HCT116 (cell line): ENCODE measurements around the gene RPL12. TPM values are rescaled to one million over a fixed set of nuclear protein-coding genes. Genes with fewer than 3 reads are reported as not detected.

Experiments used
- ATAC-seq: fragments of 200-7000 bp; cut with Tn5 transposase; 2 replicates; pipeline ENCODE4 v1.9.1; 2020; ENCODE audit warnings: mild to moderate bottlenecking, moderate library complexity
- BruUV-seq: library from RNA; stranded (reverse); fragments of 400-500 nt; replicated peaks from 2 replicates; lab custom pipeline; 2021; lab: Mats Ljungman, UMichigan
- CTCF ChIA-PET: fragments of 300-600 bp; sonication (Branson Sonifier 250); formaldehyde crosslinking; loops from one replicate; lab custom pipeline; 2021; ENCODE audit warnings: antibody characterized with exemption; lab: Charles Lee
- POLR2A ChIA-PET: fragments of 300-600, 350-600 bp; sonication (Branson Sonifier 250); formaldehyde crosslinking; loops from one replicate; lab custom pipeline; 2021; ENCODE audit warnings: antibody characterized with exemption; lab: Charles Lee
- RAD21 ChIA-PET, 2 experiments: fragments of 300-600 bp; sonication (Branson Sonifier 250); formaldehyde crosslinking; loops; one replicate each; lab custom pipeline; 2023; ENCODE audit warnings: low total read pairs in 2 of 2; ENCODE audit not compliant: uncharacterized antibody in 2 of 2, unreplicated experiment in 2 of 2, low non-redundant PET in 1 of 2; lab: Charles Lee
- DNase-seq: peaks from one replicate; pipeline ENCODE4 v3.0.0-alpha.2; 2010; ENCODE audit warnings: low read depth, low spot score
- H2AFZ ChIP-seq: fragments of 200-600 bp; shearing (Covaris generic), sonication (generic); 2 replicates; pipeline ENCODE4 v1.6.1; 2017; ENCODE audit warnings: low read depth, mixed run types, mixed read lengths, antibody characterized with exemption, low read length; ENCODE audit not compliant: poor library complexity, severe bottlenecking
- H3K27ac ChIP-seq: 2 replicates; pipeline ENCODE4 v1.5.1; 2012; ENCODE audit warnings: low read depth, low read length
- H3K27me3 ChIP-seq: fragments of 200-600 bp; sonication (generic); 2 replicates; pipeline ENCODE4 v1.6.1; 2016; ENCODE audit warnings: mixed run types, low read length, mixed read lengths; ENCODE audit not compliant: insufficient read depth
- H3K36me3 ChIP-seq, 2 experiments: fragments of 200-500 bp in 1 of 2; fragments of 200-600 bp in 1 of 2; sonication (Bioruptor generic) in 1 of 2; sonication (generic) in 1 of 2; 2 replicates each; pipeline versions ENCODE4 v1.5.1 to v1.6.1; 2014 to 2016; ENCODE audit warnings: low read length in 2 of 2, inconsistent platforms in 1 of 2, mixed read lengths in 1 of 2, mixed run types in 1 of 2; ENCODE audit not compliant: insufficient read depth in 2 of 2, control insufficient read depth in 1 of 2
- H3K4me1 ChIP-seq, 2 experiments: fragments of 200-600 bp in 1 of 2; sonication (generic) in 1 of 2; 2 replicates each; pipeline versions ENCODE4 v1.5.1 to v1.6.1; 2012 to 2017; ENCODE audit warnings: low read length in 2 of 2, inconsistent platforms in 1 of 2, mild to moderate bottlenecking in 1 of 2, mixed read lengths in 1 of 2, mixed run types in 1 of 2, moderate library complexity in 1 of 2; ENCODE audit not compliant: insufficient read depth in 2 of 2, control insufficient read depth in 1 of 2
- H3K4me2 ChIP-seq: fragments of 200-600 bp; sonication (generic); 2 replicates; pipeline ENCODE4 v1.6.1; 2017; ENCODE audit warnings: mixed run types, low read length, mixed read lengths
- H3K4me3 ChIP-seq, 2 experiments: fragments of 200-600 bp in 1 of 2; sonication (generic) in 1 of 2; replicated peaks in 1 of 2; 2 replicates each; pipeline ENCODE4 v1.5.1; 2011 to 2016; ENCODE audit warnings: low read length in 2 of 2, control low read depth in 1 of 2, low read depth in 1 of 2, mild to moderate bottlenecking in 1 of 2, mixed read lengths in 1 of 2, mixed run types in 1 of 2
- H3K79me2 ChIP-seq: fragments of 200-600 bp; sonication (generic); 2 replicates; pipeline ENCODE4 v1.6.1; 2017; ENCODE audit warnings: mild to moderate bottlenecking, mixed run types, low read length, moderate library complexity, mixed read lengths; ENCODE audit not compliant: insufficient read depth
- H3K9ac ChIP-seq: fragments of 200-600 bp; sonication (generic); 2 replicates; pipeline ENCODE4 v1.6.1; 2016; ENCODE audit warnings: low read length, mixed read lengths
- H3K9me2 ChIP-seq: fragments of 200-600 bp; sonication (generic), shearing (Covaris generic); 2 replicates; pipeline ENCODE4 v1.6.1; 2017; ENCODE audit warnings: mixed run types, mild to moderate bottlenecking, moderate library complexity; ENCODE audit not compliant: insufficient read depth
- H3K9me3 ChIP-seq, 2 experiments: fragments of 200-500 bp in 1 of 2; fragments of 200-600 bp in 1 of 2; sonication (Bioruptor generic) in 1 of 2; sonication (generic) in 1 of 2; 2 replicates each; pipeline ENCODE4 v1.6.1; 2014 to 2017; ENCODE audit warnings: low read length in 2 of 2, mixed read lengths in 2 of 2, inconsistent platforms in 1 of 2, low read depth in 1 of 2, mild to moderate bottlenecking in 1 of 2, mixed run types in 1 of 2, moderate library complexity in 1 of 2; ENCODE audit not compliant: control insufficient read depth in 1 of 2, insufficient read depth in 1 of 2
- H4K20me1 ChIP-seq: fragments of 200-600 bp; sonication (generic), shearing (Covaris generic); 2 replicates; pipeline ENCODE4 v1.6.1; 2017; ENCODE audit warnings: mixed run types, mild to moderate bottlenecking, moderate library complexity; ENCODE audit not compliant: insufficient read depth
- CEBPB ChIP-seq: IDR thresholded peaks from 2 replicates; pipeline ENCODE4 v1.6.1; 2012; ENCODE audit warnings: low read depth
- POLR2A ChIP-seq: IDR thresholded peaks from 2 replicates; pipeline ENCODE4 v1.7.0; 2011; ENCODE audit warnings: borderline replicate concordance; ENCODE audit not compliant: insufficient read depth, insufficient read length; ENCODE audit errors: extremely low read depth
- RAD21 ChIP-seq: IDR thresholded peaks from 2 replicates; pipeline ENCODE4 v1.6.1; 2012; ENCODE audit warnings: low read depth, mild to moderate bottlenecking
- YY1 ChIP-seq: IDR thresholded peaks from 2 replicates; pipeline ENCODE4 v1.6.1; 2011; ENCODE audit warnings: low read length, low read depth, moderate library complexity, mild to moderate bottlenecking; ENCODE audit not compliant: insufficient replicate concordance; ENCODE audit errors: extremely low read depth
- ZBTB33 ChIP-seq: IDR thresholded peaks from 2 replicates; pipeline ENCODE4 v1.6.1; 2011; ENCODE audit warnings: mild to moderate bottlenecking, low read length, moderate library complexity; ENCODE audit not compliant: insufficient replicate concordance; ENCODE audit errors: extremely low read depth
- ZFX ChIP-seq: fragments of 450-650 bp; IDR thresholded peaks from 2 replicates; pipeline ENCODE4 v1.6.1; 2017
- intact Hi-C: fragments of 100-400 bp; cut with micrococcal nuclease; formaldehyde crosslinking; loops from 2 replicates; pipeline ENCODE4 v1.10.0; 2022
- total RNA-seq: library from RNA; stranded (reverse); gene quantifications from one replicate; pipeline ENCODE4 v1.2.1, GENCODE V29; 2021; ENCODE audit not compliant: unreplicated experiment

The RPL12 gene
- total RNA-seq, 1 experiment from 2014 or later = 2,679 TPM

GRCh38 chr9:127426756-127427155 lies 24.4 kb downstream of the RPL12 start:
- Histone ChIP-seq H3K9me3 (no peaks in the 10 kb centered on the region), H2AFZ (no peak overlapping the region), H3K27me3 (no peaks in the 10 kb centered on the region), H3K9me2 (no peaks in the 10 kb centered on the region), H3K79me2 (peaks cover 49% of the 10 kb centered on the region), H3K4me1 (peaks cover 3 to 24% of the 10 kb centered on the region in 2 experiments; a peak in 3 of 4 replicates), H3K4me3 (no peak overlapping the region), H3K4me2 (no peak overlapping the region), H3K36me3 (peaks cover 5 to 6% of the 10 kb centered on the region in 2 experiments; a peak in 1 of 4 replicates), H4K20me1 (no peaks in the 10 kb centered on the region), H3K27ac (no peak overlapping the region), H3K9ac (no peak overlapping the region)
- ChIA-PET RAD21 (no interaction called here), POLR2A (no interaction called here), CTCF (no interaction called here)
- BruUV-seq = no TSS peak
- TF ChIP-seq CEBPB (no peak), RAD21 (no peak), POLR2A (no peak), ZBTB33 (no peak), YY1 (no peak)
- intact Hi-C loops = no loop called here
- ATAC-seq (no peak), DNase-seq (no peak)

GRCh38 chr9:127424676-127424999 lies 26.6 kb downstream of the RPL12 start:
- POLR2A ChIA-PET = interaction anchor here (0.5 to 2.0 kb wide), 8 partner anchors 9 to 671 kb away, joined by 3 to 9 read pairs (median 4); partner anchors contain the start of gene SLC2A8
- peak overlapping the region; percentile 4 for H2AFZ ChIP-seq
- peaks cover 3% of the 10 kb centered on the region in 2 experiments; a peak in 1 of 4 replicates for H3K36me3 ChIP-seq
- intact Hi-C loops = loop anchor here (1.0 kb wide), 1 partner anchor 210 kb away; no protein-coding TSS in a partner anchor
- H3K79me2 ChIP-seq = peaks cover 49% of the 10 kb centered on the region
- no peaks in the 10 kb centered on the region for H4K20me1 ChIP-seq
- H3K9ac ChIP-seq = peak overlapping the region; percentile 86
- H3K9me2 ChIP-seq = no peaks in the 10 kb centered on the region
- H3K27ac ChIP-seq = peak overlapping the region; percentile 92
- H3K4me3 ChIP-seq = peak overlapping the region; percentile 98 to 99
- H3K27me3 ChIP-seq = no peaks in the 10 kb centered on the region
- no peaks in the 10 kb centered on the region for H3K9me3 ChIP-seq
- CTCF ChIA-PET = interaction anchor here (1.0 to 1.6 kb wide), 3 partner anchors 12 to 484 kb away, joined by 3 to 4 read pairs (median 3); partner anchors contain the start of gene SLC2A8
- RAD21 ChIA-PET = no interaction called here
- H3K4me1 ChIP-seq = peaks cover 3 to 34% of the 10 kb centered on the region in 2 experiments; a peak in 3 of 4 replicates
- TF ChIP-seq POLR2A (no peak), ZFX (peak; percentile 41; the same call in 1 of the 2 replicates)
- no peak for DNase-seq
- BruUV-seq = TSS peak; percentile 71
- no peak for ATAC-seq
- H3K4me2 ChIP-seq = peak overlapping the region; percentile 97
